ES-I3 (cell line): Measurements from ENCODE around the gene MVP.
"Not testable (repeated sequence)": the region's sequence is repeated elsewhere in the genome, so short reads cannot be mapped to it uniquely, and the experiment has no call there.

Experiments
- H3K36me3 ChIP-seq: 2 replicates; pipeline ENCODE4 v1.6.1; 2013; ENCODE audit warnings: mild to moderate bottlenecking, low read length, control low read depth, moderate library complexity; ENCODE audit not compliant: insufficient read depth
- H3K4me1 ChIP-seq: 2 replicates; pipeline ENCODE4 v1.6.1; 2013; ENCODE audit warnings: mild to moderate bottlenecking, control low read depth, low read length; ENCODE audit not compliant: insufficient read depth
- H3K9ac ChIP-seq: 2 replicates; pipeline ENCODE4 v1.6.1; 2013; ENCODE audit warnings: low read depth, mild to moderate bottlenecking, low read length, moderate library complexity
- H3K9me3 ChIP-seq: 2 replicates; pipeline ENCODE4 v1.6.1; 2013; ENCODE audit warnings: mild to moderate bottlenecking, low read length, moderate library complexity; ENCODE audit not compliant: control insufficient read depth, insufficient read depth

MVP gene

DNA sequence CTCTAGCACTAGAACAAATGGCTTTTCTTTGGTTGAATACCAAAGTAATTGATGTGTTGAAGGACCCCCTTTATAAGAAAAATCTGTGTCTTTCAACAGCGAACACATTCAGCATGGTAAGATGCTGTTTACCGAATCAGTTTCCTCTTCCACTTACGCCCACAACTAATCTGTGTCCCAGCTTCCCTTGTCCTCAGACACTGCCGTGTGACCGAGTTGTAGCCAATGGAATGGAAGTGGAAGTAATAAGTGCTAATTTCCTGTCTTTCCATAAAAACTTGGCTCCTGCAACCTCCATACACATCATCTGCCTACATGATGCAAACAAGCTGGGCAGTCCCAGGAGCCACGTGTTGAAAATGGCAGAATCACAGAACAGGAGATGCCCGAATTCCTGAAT is 32.4 kb downstream of the MVP start:
- H3K9ac ChIP-seq = no peak overlapping the region
- H3K9me3 ChIP-seq = no peaks in the 10 kb centered on the region

DNA sequence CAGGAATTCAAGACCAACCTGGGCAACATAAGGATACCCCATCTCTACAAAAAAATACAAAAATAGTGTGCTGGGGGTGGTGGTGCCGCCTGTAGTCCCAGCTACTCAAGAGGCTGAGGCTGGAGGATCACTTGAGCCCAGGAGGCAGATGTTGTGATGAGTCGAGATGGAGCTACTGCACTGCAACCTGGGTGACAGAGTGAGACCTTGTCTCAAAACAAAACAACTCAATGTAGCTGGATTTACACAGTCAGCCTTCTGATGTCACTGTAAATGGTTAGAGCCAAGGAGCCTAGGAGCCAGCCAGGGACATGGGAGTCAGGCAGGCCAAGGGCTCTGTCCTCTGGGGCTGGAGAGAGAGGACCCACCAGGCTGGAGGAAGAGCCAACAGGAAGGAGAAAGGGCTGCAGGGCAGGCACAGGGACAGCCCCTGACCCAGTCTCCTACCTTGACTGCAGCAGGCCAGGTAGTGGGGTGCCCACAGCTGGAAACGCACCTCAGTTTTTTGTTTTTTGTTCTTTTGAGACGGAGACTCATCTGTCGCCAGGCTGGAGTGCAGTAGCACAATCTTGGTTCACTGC is 34.3 kb downstream of the MVP start:
- H3K9me3 ChIP-seq = no peaks in the 10 kb centered on the region
- H3K36me3 ChIP-seq = no peaks in the 10 kb centered on the region
- no peak overlapping the region for H3K9ac ChIP-seq
- peaks cover under 1% of the 10 kb centered on the region; the same call in 1 of the 2 replicates for H3K4me1 ChIP-seq

More for the DNA sequence above, 32.4 kb downstream of the MVP start:
- Histone ChIP-seq H3K36me3 (no peaks in the 10 kb centered on the region), H3K4me1 (peaks cover 7% of the 10 kb centered on the region; the same call in 1 of the 2 replicates)

DNA sequence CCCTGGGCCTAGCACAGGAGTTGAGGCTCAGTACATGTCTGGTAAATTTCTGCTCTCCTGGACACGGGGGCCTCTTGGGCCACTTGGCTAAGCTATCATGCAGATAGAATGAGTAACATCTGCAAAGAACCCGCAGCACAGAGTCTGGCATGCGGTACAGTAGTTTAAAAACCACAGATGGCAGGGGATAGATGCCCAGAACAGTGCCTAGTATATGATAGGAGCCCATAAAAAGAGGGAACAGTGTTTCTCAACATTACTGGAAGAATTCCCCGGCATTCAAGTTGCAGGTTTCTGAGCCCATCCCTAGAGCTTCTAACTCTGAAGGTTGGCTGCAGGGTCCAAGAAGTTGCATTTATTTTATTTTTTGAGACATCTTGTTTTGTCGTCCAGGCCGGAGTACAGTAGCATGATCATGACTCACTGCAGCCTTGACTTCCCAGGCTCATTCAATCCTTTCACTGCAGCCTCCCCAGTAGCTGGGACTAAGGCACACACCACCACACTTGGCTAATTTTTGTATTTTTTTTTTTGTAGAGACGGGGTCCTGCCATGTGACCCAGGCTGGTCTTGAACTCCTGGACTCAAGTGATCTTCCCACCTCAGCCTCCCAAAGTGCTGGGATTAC is 37.0 kb downstream of the MVP start:
- no peaks in the 10 kb centered on the region for H3K4me1 ChIP-seq
- H3K9me3 ChIP-seq = no peaks in the 10 kb centered on the region
- no peak overlapping the region for H3K9ac ChIP-seq
- no peaks in the 10 kb centered on the region; the same call in 1 of the 2 replicates for H3K36me3 ChIP-seq

DNA sequence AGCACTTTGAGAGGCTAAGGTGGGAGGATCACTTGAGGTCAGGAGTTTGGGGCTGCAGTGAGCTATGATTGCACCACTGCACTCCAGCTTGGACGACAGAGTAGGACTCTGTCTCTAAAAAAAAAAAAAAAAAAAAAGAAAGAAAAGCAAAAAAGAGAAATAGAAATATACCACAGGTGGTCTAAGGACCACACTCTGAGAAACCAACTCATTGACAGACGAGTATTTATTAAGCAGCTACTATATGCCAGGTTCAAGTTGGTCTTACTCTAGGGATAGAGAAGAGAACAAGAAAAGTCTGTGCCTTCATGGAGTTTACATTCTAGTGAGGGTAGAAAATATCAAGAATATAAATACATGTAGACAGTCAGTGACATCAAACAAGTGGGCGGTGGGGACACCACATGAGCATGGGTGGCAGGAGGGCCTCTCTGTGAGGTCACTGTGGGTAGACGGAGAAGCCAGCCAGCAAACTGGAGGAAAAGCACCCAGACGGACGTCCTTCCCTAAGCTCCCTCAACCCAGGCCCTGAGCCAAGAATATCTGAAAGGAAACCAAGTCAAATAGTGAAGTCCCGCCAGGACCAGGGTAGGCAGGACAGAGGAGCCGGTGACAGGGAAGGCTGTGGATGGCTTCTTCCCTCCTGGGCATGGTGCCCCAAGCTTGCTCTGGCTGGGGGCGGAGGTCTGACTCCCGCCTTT is 38.0 kb downstream of the MVP start:
- Histone ChIP-seq H3K4me1 (no peaks in the 10 kb centered on the region), H3K36me3 (no peaks in the 10 kb centered on the region; the same call in 1 of the 2 replicates), H3K9ac (no peak overlapping the region), H3K9me3 (no peaks in the 10 kb centered on the region)

DNA sequence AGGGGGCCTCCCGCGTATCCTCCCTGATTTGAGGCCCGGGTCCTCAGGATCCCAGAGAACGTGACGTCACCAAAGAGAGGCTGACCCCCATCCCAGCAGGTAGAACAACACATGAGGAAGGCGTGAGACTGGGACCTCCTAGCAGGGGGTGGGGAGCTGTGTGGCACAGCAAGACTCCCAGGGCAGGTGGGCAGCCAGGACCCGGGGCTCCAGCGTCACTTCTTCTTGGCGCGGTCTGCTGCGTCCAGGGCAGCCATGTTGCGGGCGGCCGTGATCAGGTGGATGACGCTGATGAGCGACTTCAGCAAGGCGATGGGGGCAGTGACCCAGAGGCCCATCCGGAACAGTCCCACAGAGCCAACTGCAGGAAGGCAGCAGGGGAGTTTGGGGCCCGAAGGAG is 38.7 kb downstream of the MVP start:
- H3K4me1 ChIP-seq = no peaks in the 10 kb centered on the region
- H3K36me3 ChIP-seq = no peaks in the 10 kb centered on the region; the same call in 1 of the 2 replicates
- H3K9me3 ChIP-seq = no peaks in the 10 kb centered on the region
- no peak overlapping the region for H3K9ac ChIP-seq

DNA sequence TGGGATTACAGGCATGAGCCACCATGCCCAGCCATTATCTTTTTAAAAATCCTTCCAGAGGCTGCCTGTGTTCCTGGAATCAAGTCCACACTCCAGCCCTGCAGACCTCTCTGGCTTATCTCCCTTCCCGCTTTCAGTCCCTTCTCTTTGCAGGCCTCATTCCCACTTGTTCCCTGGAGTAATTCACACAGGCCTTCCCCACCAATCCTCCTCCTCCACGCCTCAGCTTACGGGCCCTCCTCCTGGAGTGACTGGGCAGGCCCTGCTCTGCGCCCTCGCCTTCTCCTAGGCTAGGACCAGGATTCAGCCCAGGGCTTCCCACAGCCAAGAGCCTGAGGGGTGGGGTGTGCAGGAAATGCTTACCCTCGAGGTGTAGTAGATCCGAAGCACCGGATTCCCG is 40.0 kb downstream of the MVP start:
- Histone ChIP-seq H3K36me3 (no peaks in the 10 kb centered on the region; the same call in 1 of the 2 replicates), H3K9me3 (no peaks in the 10 kb centered on the region), H3K9ac (no peak overlapping the region)

DNA sequence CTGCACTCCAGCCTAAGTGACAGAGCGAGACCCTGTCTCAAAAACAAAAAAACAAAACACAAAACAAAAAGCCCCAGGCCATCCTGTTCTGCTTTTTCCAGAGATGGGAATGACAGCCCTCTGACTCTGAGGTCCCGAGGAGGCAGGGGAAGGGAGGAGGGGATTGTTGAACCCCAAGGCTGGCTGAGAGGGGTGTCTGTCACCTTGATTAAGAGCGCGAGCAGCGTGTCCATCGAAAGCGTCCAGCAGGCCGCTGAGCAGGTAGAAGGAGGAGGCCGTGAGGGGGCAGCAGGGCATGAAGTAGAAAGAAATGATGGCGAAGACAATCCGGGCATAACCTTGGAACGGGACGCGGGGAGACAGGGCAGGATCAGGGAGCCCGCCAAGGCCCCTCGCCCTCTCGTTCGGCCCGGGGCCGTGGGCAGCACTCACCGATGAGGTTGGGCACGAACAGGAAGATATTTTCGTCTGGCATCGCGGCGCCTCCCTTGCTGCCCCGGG is 42.2 kb downstream of the MVP start:
- H3K36me3 ChIP-seq = no peaks in the 10 kb centered on the region; the same call in 1 of the 2 replicates
- no peaks in the 10 kb centered on the region for H3K9me3 ChIP-seq
- peak overlapping the region; percentile 74 for H3K9ac ChIP-seq
- H3K4me1 ChIP-seq = no peaks in the 10 kb centered on the region

More for the DNA sequence above, 40.0 kb downstream of the MVP start:
- no peaks in the 10 kb centered on the region for H3K4me1 ChIP-seq

DNA sequence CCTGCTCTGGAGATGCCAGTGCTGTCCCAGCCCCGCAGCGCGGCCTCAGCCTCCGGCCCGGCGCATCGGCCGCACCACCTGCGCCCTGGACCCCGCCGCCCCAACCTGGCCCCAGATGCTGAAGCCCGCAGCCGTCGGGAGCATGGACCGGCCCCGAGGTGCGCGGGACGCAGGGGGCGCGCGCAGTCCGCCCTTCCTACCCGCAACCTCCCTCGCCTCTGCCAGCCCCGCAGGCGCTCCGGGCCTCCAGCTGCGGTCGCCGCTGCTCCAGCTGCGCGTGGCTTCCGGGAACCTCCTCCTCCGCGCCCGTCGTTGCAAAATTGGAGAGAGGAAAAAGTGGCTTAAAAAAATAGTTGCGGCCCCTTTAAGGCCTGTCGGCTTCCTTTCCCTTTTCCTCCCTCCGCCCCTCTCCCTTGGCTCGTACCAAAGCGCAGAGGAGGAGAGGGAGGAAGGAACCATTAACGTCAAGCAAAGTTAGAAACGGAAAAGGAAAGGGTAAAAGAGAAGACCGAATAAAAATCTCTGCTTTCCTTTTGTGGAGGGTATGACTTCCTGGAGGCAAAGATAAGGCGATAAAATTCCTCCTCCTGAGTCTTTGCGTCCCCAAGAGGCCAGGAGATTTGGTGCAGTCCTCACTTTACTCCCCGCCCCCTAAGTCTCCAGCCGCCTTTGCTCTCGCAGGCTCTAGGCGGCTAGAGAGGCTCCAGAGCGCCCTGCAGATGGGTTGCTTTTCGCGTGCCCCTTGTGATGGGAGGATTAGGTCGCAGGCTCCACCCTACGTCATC is 42.8 kb downstream of the MVP start, which contains the start of gene CDIPT:
TSS of gene CDIPT (minus strand) at position 343 of the 785 bp plus-strand sequence. CDS start 369 bp downstream, outside the sequence.
- Histone ChIP-seq H3K36me3 (no peaks in the 10 kb centered on the region; the same call in 1 of the 2 replicates), H3K9ac (peak within 1 kb of the TSS; percentile 74), H3K4me1 (no peaks in the 10 kb centered on the region), H3K9me3 (no peaks in the 10 kb centered on the region)

DNA sequence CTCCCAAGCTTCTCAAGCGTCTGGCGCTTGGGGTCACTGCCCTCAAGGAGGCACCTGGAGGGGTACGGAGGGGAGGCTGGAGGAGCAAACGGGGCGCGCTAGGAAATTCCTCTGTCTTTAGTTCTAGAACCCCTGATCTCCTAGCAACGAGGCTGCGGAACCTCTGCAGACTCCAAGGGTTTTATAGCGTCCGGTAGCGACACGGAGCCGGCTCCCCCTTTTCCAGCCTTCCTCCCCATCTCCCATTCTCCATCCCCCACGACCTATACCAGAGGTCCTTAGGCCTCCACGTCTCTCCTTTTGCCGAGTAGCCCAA is 43.4 kb downstream of the MVP start:
- Histone ChIP-seq H3K9me3 (no peaks in the 10 kb centered on the region), H3K4me1 (no peaks in the 10 kb centered on the region), H3K36me3 (no peaks in the 10 kb centered on the region; the same call in 1 of the 2 replicates), H3K9ac (peak overlapping the region; percentile 74; the same call in 1 of the 2 replicates)

DNA sequence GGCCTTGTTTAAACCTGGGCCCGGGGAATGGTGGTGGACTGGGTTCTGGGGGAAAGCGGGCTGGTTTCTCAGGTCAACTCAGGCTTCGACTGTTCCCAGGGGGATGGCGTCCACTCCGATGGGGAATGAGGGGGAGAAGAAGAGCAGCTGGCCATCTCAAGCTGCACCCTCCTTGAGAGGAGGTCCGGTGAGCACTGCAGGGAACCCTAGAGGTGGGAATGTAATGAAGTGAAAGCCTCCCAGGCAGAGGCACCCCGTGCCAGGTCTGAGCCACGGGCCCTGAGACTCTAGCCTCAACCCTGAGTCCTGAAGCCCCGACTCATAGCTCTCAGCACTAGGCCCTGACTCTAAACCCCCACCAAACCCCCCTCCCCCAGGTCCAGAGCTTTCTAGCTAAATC is 43.9 kb downstream of the MVP start:
- Histone ChIP-seq H3K4me1 (no peaks in the 10 kb centered on the region), H3K9ac (no peak overlapping the region), H3K36me3 (no peaks in the 10 kb centered on the region; the same call in 1 of the 2 replicates), H3K9me3 (no peaks in the 10 kb centered on the region)

DNA sequence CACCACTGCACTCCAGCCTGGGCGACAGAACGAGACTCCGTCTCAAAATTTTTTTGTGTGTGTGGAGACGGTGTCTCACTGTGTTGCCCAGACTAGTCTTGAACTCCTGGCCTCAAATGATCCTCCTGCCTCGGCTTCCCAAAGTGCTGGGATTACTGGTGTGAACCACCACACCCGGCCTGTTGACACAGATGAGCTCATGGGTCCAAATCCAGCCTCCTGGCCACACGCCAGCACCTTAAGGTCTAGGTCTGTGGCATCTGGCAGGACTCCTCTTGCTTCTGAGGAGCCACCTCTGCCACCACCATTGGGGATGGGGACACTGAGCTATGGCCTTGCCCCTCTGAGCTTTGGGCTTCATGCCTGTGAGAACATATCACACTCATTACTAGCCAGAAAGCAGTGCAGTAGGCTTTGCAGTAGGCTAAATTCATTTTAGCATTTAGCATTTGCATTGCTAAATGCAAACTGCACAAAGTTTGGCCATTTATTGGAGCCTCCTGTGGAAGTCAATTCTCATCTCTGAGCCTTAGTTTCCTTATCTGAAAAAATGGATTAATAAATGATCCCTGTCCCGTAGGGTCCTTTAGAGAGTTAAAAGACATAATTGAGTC is 48.2 kb downstream of the MVP start:
- Histone ChIP-seq H3K9me3 (no peaks in the 10 kb centered on the region), H3K4me1 (no peaks in the 10 kb centered on the region), H3K9ac (no peak overlapping the region), H3K36me3 (no peaks in the 10 kb centered on the region)

DNA sequence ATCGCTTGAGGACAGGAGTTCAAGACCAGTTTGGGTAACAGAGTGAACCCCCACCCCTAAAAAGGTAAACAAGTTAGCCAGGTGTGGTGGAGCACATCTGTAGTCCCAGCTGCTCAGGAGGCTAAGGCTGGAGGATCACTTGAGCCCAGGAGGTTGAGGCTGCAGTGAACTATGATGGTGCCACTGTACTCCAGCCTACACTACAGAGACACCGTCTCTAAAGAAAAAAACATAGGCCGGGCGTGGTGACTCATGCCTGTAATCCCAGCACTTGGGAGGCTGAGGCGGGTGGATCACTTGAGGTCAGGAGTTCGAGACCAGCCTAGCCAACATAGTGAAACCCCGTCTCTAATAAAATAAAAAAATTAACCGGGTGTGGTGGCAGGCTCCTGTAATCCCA is 48.8 kb downstream of the MVP start:
- H3K9ac ChIP-seq, H3K36me3 ChIP-seq, H3K9me3 ChIP-seq, H3K4me1 ChIP-seq: not testable (repeated sequence)

DNA sequence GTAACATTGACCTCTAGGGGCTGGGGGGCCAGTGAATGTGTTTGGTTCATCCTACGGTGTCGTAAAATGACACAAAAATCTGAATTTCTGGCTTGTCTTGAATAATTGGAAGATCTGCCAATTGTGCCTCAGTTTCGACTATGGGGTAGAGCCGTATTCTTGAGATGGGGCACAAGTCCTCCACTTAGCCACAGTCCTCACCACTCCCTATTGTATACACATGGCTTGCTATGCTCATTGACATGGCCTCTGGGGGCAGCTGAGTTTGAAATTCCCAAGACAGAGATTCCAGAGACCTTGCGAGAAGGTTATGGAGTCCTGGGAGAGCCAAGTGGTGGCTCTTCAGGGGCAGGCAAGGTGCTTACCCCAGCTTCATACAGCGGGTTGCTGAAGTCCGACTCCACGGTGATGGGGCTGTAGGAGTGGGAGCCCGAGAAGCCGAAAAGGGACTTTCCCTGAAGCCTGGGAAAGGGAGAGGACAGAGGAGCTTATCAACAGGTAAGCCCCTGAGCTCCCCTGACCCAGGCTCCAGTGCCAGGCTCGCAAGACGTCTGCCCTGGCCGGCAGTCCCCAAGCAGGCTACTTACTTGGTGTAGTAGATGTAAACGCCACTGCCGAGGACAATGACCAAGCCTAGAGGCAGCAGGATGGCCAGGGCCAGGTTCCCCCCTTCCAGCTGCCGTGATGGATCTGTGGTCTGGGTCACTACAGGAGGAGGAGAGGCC is 51.7 kb downstream of the MVP start:
- H3K9me3 ChIP-seq = no peaks in the 10 kb centered on the region
- no peak overlapping the region for H3K9ac ChIP-seq
- no peaks in the 10 kb centered on the region; the same call in 1 of the 2 replicates for H3K4me1 ChIP-seq
- no peaks in the 10 kb centered on the region for H3K36me3 ChIP-seq
